ENCODE results near the gene OXER1. TPM values are rescaled to one million over a fixed set of nuclear protein-coding genes. Genes with fewer than 3 reads are reported as not detected.

The OXER1 gene
- total RNA-seq, 1 experiment from 2014 or later = not detected

GRCh38 chr2:42725657-42726056 is 38.3 kb downstream of the OXER1 start:
- DNase-seq = no peak
- BruUV-seq (replicated peaks) = no TSS peak
- ChIA-PET POLR2A (ENCODE audit: unreplicated experiment) (interaction anchor here (0.6 kb wide), 1 partner anchor 197 kb away, joined by 4 read pairs; no protein-coding TSS in a partner anchor), CTCF (no interaction called here)
- Histone ChIP-seq H3K9me3 (ENCODE audit: insufficient read depth, low read depth) (no peaks in the 10 kb centered on the region), H4K20me1 (ENCODE audit: insufficient read depth) (no peaks in the 10 kb centered on the region), H2AFZ (no peak overlapping the region), H3K4me1 (replicated peaks; ENCODE audit: insufficient read depth) (no peaks in the 10 kb centered on the region), H3K9me2 (ENCODE audit: insufficient read depth) (no peaks in the 10 kb centered on the region), H3K27ac (no peak overlapping the region), H3K4me3 (no peak overlapping the region), H3K36me3 (ENCODE audit: low read depth) (0 out of 2 replicates have a peak, but pooled peaks cover 12% of the 10 kb centered on the region), H3K4me2 (no peak overlapping the region), H3K27me3 (ENCODE audit: insufficient read depth, low read depth) (no peaks in the 10 kb centered on the region), H3F3A (ENCODE audit: insufficient read depth, low read depth) (0 out of 2 replicates have a peak, but pooled peaks cover 3% of the 10 kb centered on the region), H3K79me2 (ENCODE audit: low read depth) (no peaks in the 10 kb centered on the region)
- intact Hi-C loops (cut with micrococcal nuclease; ENCODE audit: unreplicated experiment) = no loop called here
- TF ChIP-seq, protein P1, sequence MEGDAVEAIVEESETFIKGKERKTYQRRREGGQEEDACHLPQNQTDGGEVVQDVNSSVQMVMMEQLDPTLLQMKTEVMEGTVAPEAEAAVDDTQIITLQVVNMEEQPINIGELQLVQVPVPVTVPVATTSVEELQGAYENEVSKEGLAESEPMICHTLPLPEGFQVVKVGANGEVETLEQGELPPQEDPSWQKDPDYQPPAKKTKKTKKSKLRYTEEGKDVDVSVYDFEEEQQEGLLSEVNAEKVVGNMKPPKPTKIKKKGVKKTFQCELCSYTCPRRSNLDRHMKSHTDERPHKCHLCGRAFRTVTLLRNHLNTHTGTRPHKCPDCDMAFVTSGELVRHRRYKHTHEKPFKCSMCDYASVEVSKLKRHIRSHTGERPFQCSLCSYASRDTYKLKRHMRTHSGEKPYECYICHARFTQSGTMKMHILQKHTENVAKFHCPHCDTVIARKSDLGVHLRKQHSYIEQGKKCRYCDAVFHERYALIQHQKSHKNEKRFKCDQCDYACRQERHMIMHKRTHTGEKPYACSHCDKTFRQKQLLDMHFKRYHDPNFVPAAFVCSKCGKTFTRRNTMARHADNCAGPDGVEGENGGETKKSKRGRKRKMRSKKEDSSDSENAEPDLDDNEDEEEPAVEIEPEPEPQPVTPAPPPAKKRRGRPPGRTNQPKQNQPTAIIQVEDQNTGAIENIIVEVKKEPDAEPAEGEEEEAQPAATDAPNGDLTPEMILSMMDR (conservative IDR thresholded peaks at IDR 0.05) = no peak
- TF ChIP-seq EZH2 (IDR thresholded peaks at IDR 0.05; ENCODE audit: low read depth) = no peak

GRCh38 chr2:42724886-42725285 is 39.0 kb downstream of the OXER1 start:
- TF ChIP-seq EZH2 (IDR thresholded peaks at IDR 0.05; ENCODE audit: low read depth) = no peak
- TF ChIP-seq, protein P1 (conservative IDR thresholded peaks at IDR 0.05) = no peak
- intact Hi-C loops (cut with micrococcal nuclease; ENCODE audit: unreplicated experiment) = no loop called here
- CTCF ChIA-PET = no interaction called here
- BruUV-seq (replicated peaks) = no TSS peak
- Histone ChIP-seq H2AFZ (no peak overlapping the region), H3K4me1 (replicated peaks; ENCODE audit: insufficient read depth) (no peaks in the 10 kb centered on the region), H3F3A (ENCODE audit: insufficient read depth, low read depth) (0 out of 2 replicates have a peak, but pooled peaks cover 3% of the 10 kb centered on the region), H3K36me3 (ENCODE audit: low read depth) (0 out of 2 replicates have a peak, but pooled peaks cover 12% of the 10 kb centered on the region), H4K20me1 (ENCODE audit: insufficient read depth) (no peaks in the 10 kb centered on the region), H3K9me3 (ENCODE audit: insufficient read depth, low read depth) (no peaks in the 10 kb centered on the region), H3K79me2 (ENCODE audit: low read depth) (no peaks in the 10 kb centered on the region), H3K27ac (no peak overlapping the region), H3K27me3 (ENCODE audit: insufficient read depth, low read depth) (no peaks in the 10 kb centered on the region), H3K9me2 (ENCODE audit: insufficient read depth) (no peaks in the 10 kb centered on the region), H3K4me2 (no peak overlapping the region), H3K4me3 (no peak overlapping the region)
- POLR2A ChIA-PET (ENCODE audit: unreplicated experiment) = no interaction called here
- no peak for DNase-seq

- H3K79me2 ChIP-seq (ENCODE audit: low read depth) = no peaks in the 10 kb centered on the region
- no TSS peak for BruUV-seq (replicated peaks)
- no peaks in the 10 kb centered on the region for H3K9me2 ChIP-seq (ENCODE audit: insufficient read depth)
- H2AFZ ChIP-seq = no peak overlapping the region
- no peak overlapping the region for H3K4me2 ChIP-seq
- intact Hi-C loops (cut with micrococcal nuclease; ENCODE audit: unreplicated experiment) = no loop called here
- no peaks in the 10 kb centered on the region for H3K9me3 ChIP-seq (ENCODE audit: insufficient read depth, low read depth)
- H3K36me3 ChIP-seq (ENCODE audit: low read depth) = 0 out of 2 replicates have a peak, but pooled peaks cover 2% of the 10 kb centered on the region
- no peaks in the 10 kb centered on the region for H3K4me1 ChIP-seq (replicated peaks; ENCODE audit: insufficient read depth)
- H3F3A ChIP-seq (ENCODE audit: insufficient read depth, low read depth) = peaks cover 3% of the 10 kb centered on the region; the same call in 1 of the 2 replicates
- H3K27ac ChIP-seq = no peak overlapping the region
- POLR2A ChIA-PET (ENCODE audit: unreplicated experiment) = no interaction called here
- TF ChIP-seq EZH2 (IDR thresholded peaks at IDR 0.05; ENCODE audit: low read depth) = no peak
- TF ChIP-seq, protein P1 (conservative IDR thresholded peaks at IDR 0.05) = no peak
- no peak overlapping the region for H3K4me3 ChIP-seq
- CTCF ChIA-PET = no interaction called here
- DNase-seq = no peak
- no peaks in the 10 kb centered on the region for H4K20me1 ChIP-seq (ENCODE audit: insufficient read depth)
- H3K27me3 ChIP-seq (ENCODE audit: insufficient read depth, low read depth) = no peaks in the 10 kb centered on the region
Measured at GRCh38 chr2:42723465-42723864, 40.5 kb downstream of the OXER1 start.
